ENCODE measurements around the gene KIF6.
"Not testable (repeated sequence)": the region's sequence is repeated elsewhere in the genome, so short reads cannot be mapped to it uniquely, and the experiment has no call there.

KIF6 gene

DNA sequence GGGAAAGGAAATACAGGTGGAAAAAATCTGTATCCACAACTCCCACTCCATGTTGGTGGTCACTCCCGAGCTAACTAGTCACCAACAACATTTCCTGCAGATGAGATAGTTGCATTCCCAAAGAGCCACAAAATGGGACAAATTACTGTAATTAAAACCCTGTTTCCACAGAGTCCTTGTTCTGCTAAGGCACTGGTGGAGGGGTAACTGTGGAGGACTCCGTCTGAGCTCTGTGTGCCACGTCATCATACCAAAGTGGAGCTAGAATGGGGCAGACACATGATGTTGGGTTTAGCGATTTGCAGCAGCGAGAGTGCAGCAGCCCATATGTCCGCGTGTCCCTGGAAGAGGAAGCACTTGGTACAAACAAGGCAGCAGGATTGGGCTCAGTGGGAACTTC lies 230.2 kb downstream of the KIF6 start:
- no peak for DNase-seq

DNA sequence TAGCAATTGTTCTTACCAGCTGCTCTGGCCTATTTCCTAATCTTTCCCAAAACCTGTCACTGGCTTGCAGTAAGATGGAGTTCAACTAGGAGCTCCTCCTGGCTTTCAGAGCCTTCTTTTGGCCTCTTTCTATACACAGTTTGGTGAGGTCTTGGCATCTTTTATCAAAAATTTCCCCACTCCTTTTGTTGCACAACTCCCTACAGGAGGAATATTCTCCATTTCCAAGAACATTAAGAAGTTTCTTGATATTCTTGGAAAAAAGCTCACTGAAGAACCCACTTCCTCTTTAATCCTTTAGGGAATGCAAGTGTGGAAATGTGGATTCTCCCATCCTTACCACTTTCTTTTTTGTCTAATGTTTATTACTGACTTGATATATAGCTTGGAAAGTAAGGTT lies 231.4 kb downstream of the KIF6 start:
- DNase-seq = no peak

- DNase-seq = no peak
These were observed 232.0 kb downstream of the KIF6 start for GRCh38 chr6:39493174-39493573.

DNA sequence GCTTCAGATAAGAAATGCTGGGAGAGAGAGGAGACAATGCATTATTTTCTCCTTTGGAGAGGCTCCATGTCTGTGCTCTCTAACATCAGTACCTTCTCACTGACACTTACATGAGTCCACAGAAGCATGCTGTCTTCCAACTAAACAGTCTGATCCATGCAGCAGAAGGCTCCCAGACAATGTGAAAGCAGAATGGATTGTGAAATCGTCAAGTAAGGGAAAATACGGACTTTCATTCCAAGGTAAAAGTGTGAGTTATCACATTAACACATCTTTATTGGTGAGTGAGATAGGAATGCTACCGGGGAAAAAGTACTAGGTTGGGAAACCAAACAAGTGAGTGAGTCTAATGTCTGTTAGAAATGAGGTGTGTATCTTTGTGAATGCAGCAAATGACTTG lies 235.1 kb downstream of the KIF6 start:
- DNase-seq = no peak

DNA sequence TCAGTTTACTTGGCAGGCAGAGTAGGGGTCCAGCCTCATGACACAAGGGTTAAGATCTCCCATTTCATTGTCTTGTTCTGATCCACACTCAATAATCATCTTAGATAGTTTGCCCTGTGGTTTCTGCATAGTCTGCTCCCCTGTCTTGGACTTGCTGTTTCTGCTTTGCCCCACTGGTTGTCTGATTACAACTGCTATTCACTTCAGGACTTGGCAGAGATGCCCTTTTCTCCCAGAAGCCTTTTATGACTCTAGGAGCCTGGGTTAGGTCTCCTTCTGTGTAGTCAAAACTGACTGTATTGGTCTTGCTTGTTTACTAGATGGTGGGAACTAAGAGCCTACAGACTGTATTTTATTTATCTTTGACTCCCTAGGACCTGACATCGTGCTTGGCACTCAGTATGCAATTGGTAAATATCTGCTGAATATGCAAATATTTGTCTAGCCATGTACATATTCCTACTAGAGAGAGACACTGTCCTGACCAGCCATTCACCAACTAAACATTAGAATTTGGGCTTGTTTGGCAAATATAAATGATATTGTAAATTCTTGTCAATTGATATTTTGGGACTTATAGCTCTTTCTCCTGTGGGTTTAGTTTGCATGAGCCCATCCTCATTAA lies 236.8 kb downstream of the KIF6 start:
- DNase-seq = no peak

DNA sequence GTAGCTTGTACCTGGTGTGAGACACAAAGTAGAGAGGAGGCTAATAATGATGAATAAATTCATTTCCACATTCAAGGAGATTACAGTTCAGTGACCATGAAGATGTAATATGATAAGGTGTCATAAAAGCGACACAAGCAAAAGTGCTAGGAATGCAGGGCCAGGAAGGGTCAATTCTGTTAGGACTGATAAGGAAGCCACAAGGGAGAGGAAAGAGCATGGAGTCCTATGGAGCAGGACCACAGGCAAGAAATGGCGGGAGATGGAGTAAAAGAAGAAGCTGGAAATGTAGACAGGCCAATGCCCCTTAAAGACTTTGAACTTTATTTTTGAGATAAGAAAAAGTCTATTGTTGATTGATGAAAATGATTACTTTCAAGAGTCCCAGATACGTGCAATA lies 240.9 kb downstream of the KIF6 start:
- no peak for DNase-seq

- not testable (repeated sequence) for DNase-seq
These were observed 245.4 kb downstream of the KIF6 start for GRCh38 chr6:39479819-39480218.

DNA sequence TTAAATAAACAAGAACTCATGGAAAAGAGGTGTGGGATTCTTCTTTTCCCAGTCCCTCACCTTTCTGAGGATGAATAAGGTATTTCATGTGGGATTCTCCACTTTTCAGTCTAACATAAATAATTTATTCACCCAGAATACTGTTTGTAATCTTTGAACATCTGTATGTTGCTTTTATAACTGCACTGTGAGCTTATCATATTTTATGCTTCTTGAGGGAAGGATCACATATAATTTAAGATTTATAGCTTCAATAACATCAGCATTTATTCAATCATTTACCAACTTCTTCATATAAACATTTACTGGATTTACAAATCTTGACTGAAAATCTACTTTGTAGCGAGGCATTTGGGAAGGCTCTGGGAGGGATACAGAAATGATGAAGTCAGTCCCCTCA lies 248.5 kb downstream of the KIF6 start:
- no peak for DNase-seq

DNA sequence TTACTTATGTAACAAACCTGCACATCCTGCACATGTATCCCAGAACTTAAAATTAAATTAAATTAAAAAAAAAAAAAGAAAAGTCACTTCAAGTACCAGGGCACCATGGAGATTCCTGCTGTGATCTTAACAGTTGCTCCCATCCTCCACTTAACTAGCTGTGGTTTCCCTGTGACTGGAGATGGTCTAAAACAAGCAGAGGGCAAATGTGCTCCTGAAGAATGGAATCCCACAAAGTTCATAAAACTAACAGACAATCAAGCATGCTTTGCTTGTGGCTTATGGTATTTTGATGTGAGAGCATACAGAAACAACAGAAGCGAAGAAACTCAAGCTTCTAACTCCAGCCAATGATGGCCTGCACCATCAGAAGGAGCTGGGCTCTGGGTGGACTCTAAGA lies 249.1 kb downstream of the KIF6 start:
- no peak for DNase-seq

- no peak for DNase-seq
These were observed 253.1 kb downstream of the KIF6 start for GRCh38 chr6:39471954-39472659.

DNA sequence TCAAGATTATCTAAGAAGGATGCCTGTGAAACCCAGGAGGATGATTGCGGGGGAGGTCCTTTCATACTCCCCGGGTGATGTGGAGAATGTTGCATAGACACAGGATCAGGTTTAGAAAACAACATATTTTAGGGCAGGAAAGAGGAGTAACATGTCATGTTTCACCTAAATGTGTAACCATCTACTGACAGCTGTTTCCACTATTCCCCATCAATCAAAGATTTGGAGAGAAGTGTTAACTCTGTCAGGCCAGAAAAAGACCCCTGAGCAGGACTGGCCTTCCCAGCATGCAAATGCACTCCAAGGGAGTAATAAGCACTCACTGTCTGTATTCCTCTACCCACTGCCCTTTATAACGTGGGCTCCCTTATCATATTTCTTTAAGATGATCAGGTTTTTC lies 254.7 kb downstream of the KIF6 start:
- DNase-seq = no peak

- DNase-seq = no peak
These were observed 256.8 kb downstream of the KIF6 start for GRCh38 chr6:39468385-39468784.

GRCh38 chr6:39466631-39467030 lies 258.6 kb downstream of the KIF6 start:
- DNase-seq = no peak

GRCh38 chr6:39465539-39465938 lies 259.7 kb downstream of the KIF6 start:
- DNase-seq = no peak

DNA sequence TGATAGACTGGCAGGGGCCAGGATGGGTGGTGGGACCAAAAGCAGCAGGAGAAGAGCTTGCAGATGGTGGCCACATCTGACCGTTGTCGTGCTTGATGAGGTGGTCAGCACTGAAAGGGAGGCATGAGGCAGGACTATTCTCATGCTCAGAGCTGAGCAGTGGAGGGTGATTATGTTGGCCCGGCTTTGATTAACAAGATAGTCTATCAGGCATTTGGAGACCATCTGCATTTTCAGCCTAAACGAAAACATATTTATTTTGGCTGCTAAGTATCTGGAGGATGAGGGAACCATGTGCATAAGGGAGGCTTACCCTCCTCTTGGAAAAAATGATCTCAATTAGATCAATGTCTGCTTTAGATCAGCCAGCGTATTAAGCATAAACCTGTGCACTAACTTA lies 261.1 kb downstream of the KIF6 start:
- no peak for DNase-seq

GRCh38 chr6:39453956-39454524 lies 271.2 kb downstream of the KIF6 start:
- no peak for DNase-seq

DNA sequence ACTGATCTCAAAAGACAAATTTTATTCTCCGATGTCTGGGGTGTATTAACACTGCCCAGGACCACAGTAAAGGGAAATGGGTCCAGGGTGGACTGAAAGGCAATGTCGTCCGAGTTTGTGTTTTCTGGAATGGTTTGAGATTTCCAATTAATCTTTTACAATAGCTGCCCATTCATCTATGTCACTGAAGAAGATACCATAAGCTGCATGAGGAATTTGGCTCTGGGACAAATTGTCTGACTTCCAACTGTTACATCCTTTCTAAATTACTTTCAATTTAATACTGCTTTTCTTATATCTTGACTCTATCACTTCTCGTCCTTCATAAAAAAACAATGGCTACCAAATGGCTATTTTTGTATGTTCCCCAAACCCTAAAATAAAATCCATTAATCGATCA lies 272.0 kb downstream of the KIF6 start:
- no peak for DNase-seq

GRCh38 chr6:39452306-39453145 lies 272.7 kb downstream of the KIF6 start:
- no peak for DNase-seq

- DNase-seq = no peak
These were observed 273.4 kb downstream of the KIF6 start for GRCh38 chr6:39451831-39452230.

GRCh38 chr6:39449022-39449421 lies 276.2 kb downstream of the KIF6 start:
- DNase-seq = no peak

- no peak for DNase-seq
These were observed 278.3 kb downstream of the KIF6 start for GRCh38 chr6:39446909-39447308.

- DNase-seq = no peak
These were observed 279.5 kb downstream of the KIF6 start for GRCh38 chr6:39445667-39446066.

GRCh38 chr6:39444479-39445019 lies 280.7 kb downstream of the KIF6 start:
- DNase-seq = no peak
